WI38 (cell line): Measurements from ENCODE around the gene XRCC5.

Source experiments
- H3K4me3 ChIP-seq: 2 replicates; pipeline ENCODE4 v1.5.1; 2011; ENCODE audit warnings: low read depth, mild to moderate bottlenecking, control low read depth, low read length
- CTCF ChIP-seq: IDR thresholded peaks from 2 replicates; pipeline ENCODE4 v1.5.1; 2012; ENCODE audit warnings: low read depth, mild to moderate bottlenecking, control low read depth, low read length

Gene XRCC5

GRCh38 chr2:216118474-216118873 lies 9.3 kb downstream of the XRCC5 start:
- no peak for TF ChIP-seq CTCF

GRCh38 chr2:216119146-216119545 lies 10.0 kb downstream of the XRCC5 start:
- TF ChIP-seq CTCF, result no peak
- H3K4me3 ChIP-seq, result no peak overlapping the region

More at GRCh38 chr2:216118474-216118873, 9.3 kb downstream of the XRCC5 start:
- H3K4me3 ChIP-seq, result no peak overlapping the region

- TF ChIP-seq CTCF, result no peak
Observed at GRCh38 chr2:216119986-216120385, 10.8 kb downstream of the XRCC5 start.

GRCh38 chr2:216121255-216121654 lies 12.1 kb downstream of the XRCC5 start:
- no peak for TF ChIP-seq CTCF
- no peak overlapping the region for H3K4me3 ChIP-seq

More at GRCh38 chr2:216119986-216120385, 10.8 kb downstream of the XRCC5 start:
- H3K4me3 ChIP-seq, result no peak overlapping the region

GRCh38 chr2:216126943-216127342 lies 17.8 kb downstream of the XRCC5 start:
- no peak for TF ChIP-seq CTCF
- no peak overlapping the region for H3K4me3 ChIP-seq

- no peak overlapping the region for H3K4me3 ChIP-seq
- no peak for TF ChIP-seq CTCF
Observed at GRCh38 chr2:216130346-216130971, 21.3 kb downstream of the XRCC5 start.

- no peak overlapping the region for H3K4me3 ChIP-seq
- TF ChIP-seq CTCF, result no peak
Observed at GRCh38 chr2:216131175-216131926, 22.2 kb downstream of the XRCC5 start.
